GM12865 (cell line): ENCODE results near the gene EIF2S3B.

Source experiments
- DNase-seq: peaks from one replicate; pipeline ENCODE4 v3.0.0; 2010; ENCODE audit warnings: low read depth
- H3K4me3 ChIP-seq: 2 replicates; pipeline ENCODE4 v1.5.1; 2011; ENCODE audit warnings: mild to moderate bottlenecking, low read depth, low read length, control low read depth
- TF ChIP-seq, protein P1 (sequence below): IDR thresholded peaks from 2 replicates; pipeline ENCODE4 v1.5.1; 2011; ENCODE audit warnings: low read length, control low read depth, low read depth, inconsistent platforms; ENCODE audit not compliant: insufficient read depth; ENCODE audit errors: missing control alignments

The EIF2S3B gene

DNA sequence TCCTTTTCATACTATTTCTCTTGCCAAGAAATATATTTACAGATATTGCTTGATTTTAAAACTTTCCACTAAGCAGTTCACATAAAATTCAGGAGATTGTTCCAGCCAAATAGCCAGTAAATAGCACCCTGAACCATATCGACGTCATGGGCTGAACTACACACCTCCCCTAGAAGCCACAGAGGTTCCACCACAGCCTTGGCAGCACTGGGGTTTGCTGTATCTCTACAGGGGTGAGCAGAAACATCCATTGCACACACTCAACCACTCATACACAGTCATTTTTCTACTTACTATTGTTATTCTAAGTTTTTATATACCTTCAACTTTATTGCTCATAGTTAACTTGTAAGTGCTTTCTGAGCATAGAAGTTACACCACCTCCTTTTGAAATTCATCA is 8.1 kb upstream of the EIF2S3B start:
- TF ChIP-seq, protein P1, sequence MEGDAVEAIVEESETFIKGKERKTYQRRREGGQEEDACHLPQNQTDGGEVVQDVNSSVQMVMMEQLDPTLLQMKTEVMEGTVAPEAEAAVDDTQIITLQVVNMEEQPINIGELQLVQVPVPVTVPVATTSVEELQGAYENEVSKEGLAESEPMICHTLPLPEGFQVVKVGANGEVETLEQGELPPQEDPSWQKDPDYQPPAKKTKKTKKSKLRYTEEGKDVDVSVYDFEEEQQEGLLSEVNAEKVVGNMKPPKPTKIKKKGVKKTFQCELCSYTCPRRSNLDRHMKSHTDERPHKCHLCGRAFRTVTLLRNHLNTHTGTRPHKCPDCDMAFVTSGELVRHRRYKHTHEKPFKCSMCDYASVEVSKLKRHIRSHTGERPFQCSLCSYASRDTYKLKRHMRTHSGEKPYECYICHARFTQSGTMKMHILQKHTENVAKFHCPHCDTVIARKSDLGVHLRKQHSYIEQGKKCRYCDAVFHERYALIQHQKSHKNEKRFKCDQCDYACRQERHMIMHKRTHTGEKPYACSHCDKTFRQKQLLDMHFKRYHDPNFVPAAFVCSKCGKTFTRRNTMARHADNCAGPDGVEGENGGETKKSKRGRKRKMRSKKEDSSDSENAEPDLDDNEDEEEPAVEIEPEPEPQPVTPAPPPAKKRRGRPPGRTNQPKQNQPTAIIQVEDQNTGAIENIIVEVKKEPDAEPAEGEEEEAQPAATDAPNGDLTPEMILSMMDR: no peak
- DNase-seq: no peak

DNA sequence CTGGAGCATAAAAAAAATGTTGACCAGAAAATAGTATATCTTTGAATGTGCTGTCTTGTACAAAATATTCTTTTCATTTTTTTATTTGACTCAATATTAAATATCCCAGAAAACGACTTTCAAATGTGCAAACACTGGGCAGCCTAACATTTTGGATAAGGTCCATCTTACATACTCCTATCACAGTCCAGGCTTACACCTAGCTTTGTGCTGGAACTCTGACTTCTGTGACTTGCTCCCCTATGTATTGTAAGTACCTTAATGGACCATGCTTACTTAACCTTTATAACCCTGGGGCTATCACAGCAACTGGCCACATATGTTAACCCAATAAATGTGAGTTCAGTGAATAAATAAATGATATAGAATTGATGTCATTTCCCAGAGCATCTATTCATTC is 7.6 kb upstream of the EIF2S3B start:
- no peak overlapping the region for H3K4me3 ChIP-seq
- DNase-seq: no peak
- TF ChIP-seq, protein P1: no peak

More for the DNA sequence above, 8.1 kb upstream of the EIF2S3B start:
- no peak overlapping the region for H3K4me3 ChIP-seq

DNA sequence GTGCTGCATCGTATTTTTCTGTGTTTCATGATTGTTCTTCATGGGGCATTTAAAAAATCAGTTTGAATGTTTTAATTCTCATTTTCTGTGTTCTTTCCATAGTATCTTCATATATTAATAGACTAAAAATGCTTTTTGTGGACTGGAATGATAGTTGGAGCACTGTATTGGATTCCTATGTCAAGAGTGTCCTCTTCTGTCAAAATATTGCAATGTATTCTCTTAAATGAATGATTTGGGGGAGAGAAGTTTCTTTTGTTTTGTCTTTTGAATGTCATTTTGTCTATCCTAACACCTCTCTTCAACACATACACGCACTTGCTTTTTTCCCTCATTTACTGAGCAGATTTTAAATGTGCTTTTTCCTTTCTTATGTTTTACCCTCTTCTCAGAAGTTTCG is 4.7 kb upstream of the EIF2S3B start:
- TF ChIP-seq, protein P1: peak; percentile 9
- H3K4me3 ChIP-seq: no peak overlapping the region
- peak; percentile 8 for DNase-seq

DNA sequence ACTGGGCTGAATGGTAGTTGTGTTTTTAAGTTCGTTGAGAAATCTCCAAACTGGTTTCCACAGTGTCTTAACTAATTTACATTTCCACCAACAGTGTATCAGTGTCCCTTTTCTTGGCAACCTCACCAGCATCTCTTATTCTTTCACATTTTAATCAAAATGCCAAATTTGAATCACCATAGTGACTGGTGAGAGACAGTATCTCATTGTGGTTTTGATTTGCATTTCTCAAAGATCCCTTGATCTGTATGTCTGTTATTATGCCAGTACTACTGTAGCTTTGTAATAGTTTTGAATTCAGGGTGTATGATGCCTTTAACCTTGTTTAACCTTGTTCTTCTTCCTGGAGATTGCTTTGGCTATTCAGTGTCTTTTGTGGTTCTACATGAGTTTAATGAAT is 2.2 kb upstream of the EIF2S3B start:
- TF ChIP-seq, protein P1: no peak
- no peak for DNase-seq
- H3K4me3 ChIP-seq: no peak overlapping the region

DNA sequence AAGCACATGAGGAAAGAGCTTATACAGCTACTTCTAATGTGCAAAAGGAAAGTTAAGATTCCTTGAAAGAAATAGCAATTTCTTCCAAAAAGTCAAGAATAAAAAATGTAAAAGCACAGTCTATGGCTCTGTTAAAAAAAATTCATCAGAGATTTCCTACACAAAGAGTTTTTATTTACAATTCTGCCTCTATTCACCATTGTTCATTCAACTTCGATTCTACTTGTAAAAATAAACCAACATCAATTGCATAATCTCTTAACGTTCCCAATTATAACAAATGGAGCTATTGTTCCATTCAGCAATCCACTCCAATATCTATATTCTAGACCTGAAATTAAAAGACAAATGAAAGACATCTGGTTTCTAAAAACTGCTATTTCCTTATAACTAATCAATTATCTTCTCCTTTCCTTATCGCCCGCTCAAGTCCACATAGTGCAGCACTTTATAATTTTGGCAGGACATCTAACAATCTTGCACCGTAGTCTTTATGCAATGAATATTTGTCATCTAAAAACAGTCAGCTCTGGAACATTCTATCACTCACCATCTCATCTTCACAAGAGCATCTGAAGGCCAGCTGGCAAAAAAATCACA is 6.2 kb downstream of the EIF2S3B start:
- no peak for DNase-seq

DNA sequence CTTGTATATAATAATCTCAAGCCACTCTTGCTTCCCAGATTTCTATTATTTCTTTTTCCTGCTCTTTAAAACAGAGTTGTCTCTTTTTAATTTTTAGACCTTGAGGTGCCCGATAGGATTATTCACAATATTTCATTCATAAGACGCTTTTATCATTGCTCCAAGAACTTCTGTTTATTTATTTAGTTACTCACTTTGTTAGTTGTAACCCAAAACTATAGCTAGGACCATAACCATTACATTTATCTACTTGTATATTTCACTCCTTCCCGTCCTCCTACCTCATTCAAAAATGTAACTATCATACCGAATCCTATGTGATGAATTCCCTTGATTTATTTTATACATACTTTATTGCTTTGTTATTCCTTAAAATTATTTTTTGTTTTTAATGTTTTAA is 7.1 kb downstream of the EIF2S3B start:
- TF ChIP-seq, protein P1: no peak
- DNase-seq: no peak
- H3K4me3 ChIP-seq: no peak overlapping the region

More for the DNA sequence above, 6.2 kb downstream of the EIF2S3B start:
- H3K4me3 ChIP-seq: no peak overlapping the region
- TF ChIP-seq, protein P1: no peak

DNA sequence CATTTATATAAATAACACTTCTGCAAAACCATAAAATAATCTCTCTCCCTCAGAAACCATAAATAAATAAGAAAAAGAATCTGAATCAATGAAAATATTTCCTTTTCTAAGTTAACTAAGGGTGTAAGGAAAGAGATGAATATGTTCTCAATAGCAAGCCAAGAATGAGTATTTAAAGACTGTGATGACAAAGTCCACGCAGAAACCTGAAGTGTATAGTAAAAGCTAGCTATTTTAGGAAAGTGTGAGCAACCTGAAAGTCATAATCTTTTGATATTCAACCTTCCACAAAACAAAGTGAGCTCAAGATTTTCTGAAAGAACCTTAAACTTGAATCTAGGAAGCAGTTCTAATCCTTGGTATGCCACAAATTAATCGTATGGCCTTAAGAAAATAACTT is 15.9 kb downstream of the EIF2S3B start:
- TF ChIP-seq, protein P1: no peak
- no peak for DNase-seq
- no peak overlapping the region for H3K4me3 ChIP-seq
